Suprapubic skin (tissue), 3 donors: ENCODE measurements around the gene EID3.

Experiments used
- CTCF ChIP-seq, 2 donors: fragments of 200-600 bp in 1 of 2; fragments of 450-650 bp in 1 of 2; sonication (generic) in 1 of 2; IDR thresholded peaks; one replicate each; pipeline ENCODE4 v1.5.1; 2016 to 2019; ENCODE audit warnings: antibody characterized with exemption in 2 of 2, mild to moderate bottlenecking in 1 of 2, moderate library complexity in 1 of 2
- EP300 ChIP-seq: sonication (generic); formaldehyde crosslinking; IDR thresholded peaks from one replicate; pipeline ENCODE4 v1.6.1; 2017; ENCODE audit warnings: antibody characterized with exemption
- POLR2A ChIP-seq, 2 donors: fragments of 450-650 bp; IDR thresholded peaks; one replicate each; pipeline ENCODE4 v1.6.1; 2017; ENCODE audit warnings: antibody characterized with exemption in 2 of 2, mild to moderate bottlenecking in 2 of 2, moderate library complexity in 2 of 2

- no peak for TF ChIP-seq CTCF (IDR thresholded peaks at IDR 0.05)
- no peak for TF ChIP-seq EP300
- TF ChIP-seq POLR2A (IDR thresholded peaks at IDR 0.05), result no peak
Measured at GRCh38 chr12:104306943-104307654, 3.6 kb downstream of the EID3 start.
